CD4-positive, alpha-beta T cell treated with Interleukin-21 for 1 hour (primary cell): Measurements from ENCODE around the gene ZNF101.

Experiments
- DNase-seq: peaks from one replicate; pipeline ENCODE4 v3.0.0-alpha.2; 2020

The ZNF101 gene

GRCh38 chr19:19642506-19643157 lies 26.0 kb upstream of the ZNF101 start:
- peak; percentile 72 for DNase-seq

- DNase-seq, result peak; percentile 90
Measured at GRCh38 chr19:19643158-19644053, 25.2 kb upstream of the ZNF101 start, which contains the start of gene GMIP. Gene GMIP, minus strand, starts transcription at chr19:19643657. Its CDS starts 128 bp downstream, at chr19:19643529.

GRCh38 chr19:19644054-19644388 lies 24.6 kb upstream of the ZNF101 start:
- no peak for DNase-seq

GRCh38 chr19:19645233-19645870 lies 23.3 kb upstream of the ZNF101 start:
- no peak for DNase-seq

GRCh38 chr19:19647037-19647835 lies 21.4 kb upstream of the ZNF101 start:
- DNase-seq, result no peak

GRCh38 chr19:19649155-19649554 lies 19.5 kb upstream of the ZNF101 start:
- DNase-seq, result no peak

GRCh38 chr19:19649580-19649995 lies 19.1 kb upstream of the ZNF101 start:
- no peak for DNase-seq

GRCh38 chr19:19650331-19650730 lies 18.3 kb upstream of the ZNF101 start:
- DNase-seq, result no peak

GRCh38 chr19:19651076-19651475 lies 17.6 kb upstream of the ZNF101 start:
- DNase-seq, result no peak

- no peak for DNase-seq
Measured at GRCh38 chr19:19652482-19653295, 15.9 kb upstream of the ZNF101 start.

GRCh38 chr19:19653597-19654147 lies 15.0 kb upstream of the ZNF101 start:
- DNase-seq, result no peak

- DNase-seq, result no peak
Measured at GRCh38 chr19:19654441-19654840, 14.2 kb upstream of the ZNF101 start.

- no peak for DNase-seq
Measured at GRCh38 chr19:19655051-19655594, 13.5 kb upstream of the ZNF101 start.

- DNase-seq, result no peak
Measured at GRCh38 chr19:19655641-19656343, 12.8 kb upstream of the ZNF101 start.

- no peak for DNase-seq
Measured at GRCh38 chr19:19656451-19657396, 11.9 kb upstream of the ZNF101 start.

GRCh38 chr19:19657397-19657783 lies 11.2 kb upstream of the ZNF101 start:
- DNase-seq, result no peak

- DNase-seq, result no peak
Measured at GRCh38 chr19:19659646-19660245, 8.9 kb upstream of the ZNF101 start.

GRCh38 chr19:19661141-19661674 lies 7.4 kb upstream of the ZNF101 start:
- DNase-seq, result no peak
